Measurements from ENCODE around the gene MAZ. TPM values are rescaled to one million over a fixed set of nuclear protein-coding genes. Genes with fewer than 3 reads are reported as not detected.

MAZ gene
- total and polyA plus RNA-seq, 2 of the 13 experiments (the other 11 are each of a cell fraction or from before 2014, with no cell fraction given) = 203 to 277 TPM

- BruUV-seq (replicated peaks) = TSS peak; percentile 53
- Histone ChIP-seq H3K4me3 (replicated peaks in 1 of 3; ENCODE audit: insufficient read depth in 1 of 3, low read depth in 2 of 3, low read length in 3 of 3) (peak overlapping the region; percentile 63 to 85 (median 77)), H3K4me1 (ENCODE audit: insufficient read depth, low read length) (peaks cover 63% of the 10 kb centered on the region), H3K27me3 (ENCODE audit: control insufficient read depth in 1 of 2, insufficient read depth in 2 of 2, low read length in 2 of 2) (peaks cover 0 to 4% of the 10 kb centered on the region in 2 experiments; a peak in 2 of 5 replicates), H3K79me2 (ENCODE audit: insufficient read depth, low read length) (peaks cover 22% of the 10 kb centered on the region), H3K9ac (ENCODE audit: insufficient read depth, low read depth, low read length) (peak overlapping the region; percentile 78), H4K20me1 (ENCODE audit: insufficient read depth, low read length) (peaks cover 23% of the 10 kb centered on the region; the same call in 1 of the 2 replicates), H3K27ac (ENCODE audit: extremely low read length, insufficient read depth, low read length) (peak overlapping the region; percentile 77), H3K36me3 (replicated peaks in 1 of 2; ENCODE audit: control insufficient read depth in 1 of 2, insufficient read depth in 2 of 2, low read length in 2 of 2) (peaks cover 10 to 41% of the 10 kb centered on the region in 2 experiments), H2AFZ (ENCODE audit: low read length) (no peak overlapping the region), H3K4me2 (ENCODE audit: low read depth, low read length) (peak overlapping the region; percentile 88), H3K9me3 (ENCODE audit: low read length) (no peaks in the 10 kb centered on the region)
- intact Hi-C loops (cut with micrococcal nuclease; ENCODE audit: unreplicated experiment) (no loop called here), in situ Hi-C loops (cut with HindIII; ENCODE audit: extremely low pct_ligation_motif_present, low pct_unique_long_range_greater_than_20kb) (loop anchor here (25.0 kb wide), 1 partner anchor 855 kb away; the partner anchor contains the start of genes FBRS and PRR14)
- CTCF ChIA-PET (ENCODE audit: low intra/inter-chr PET ratio, low total read pairs) = interaction anchor here (1.8 kb wide), 1 partner anchor 41 kb away, joined by 5 read pairs; no protein-coding TSS in a partner anchor
- 2% methylated on average over 46 of the region's 69 CpGs for WGBS (ENCODE audit: low lambda C conversion rate)
- ATAC-seq = peak; percentile 2; the same call in 2 of the 3 replicates
- POLR2A ChIA-PET = interaction anchor here (0.8 to 3.7 kb wide), 23 partner anchors 10 to 258 kb away, joined by 3 to 80 read pairs (median 6); partner anchors contain the start of genes ALDOA, ASPHD1, CDIPT and KCTD13
- peak; percentile 69 for FAIRE-seq
- DNase-seq (ENCODE audit: low spot score) = peak; percentile 81
- TF ChIP-seq MTF2 (CRISPR knock-in tag; IDR thresholded peaks at IDR 0.05; ENCODE audit: borderline replicate concordance) = no peak; the same call in none of the 2 replicates
- TF ChIP-seq ZSCAN31 (CRISPR knock-in tag; IDR thresholded peaks at IDR 0.05; ENCODE audit: low read depth) = peak; percentile 97
- 0 out of 2 replicates have a peak, but pooled peaks have one; percentile 94 for TF ChIP-seq FOXO4 (CRISPR knock-in tag; conservative IDR thresholded peaks at IDR 0.05)
- TF ChIP-seq POLR2AphosphoS5 (IDR thresholded peaks at IDR 0.05; ENCODE audit: low read depth, low read length) = peak; percentile 44
- peak; percentile 95 for TF ChIP-seq ZNF792 (CRISPR knock-in tag; IDR thresholded peaks at IDR 0.05)
- TF ChIP-seq ESRRA (CRISPR knock-in tag; IDR thresholded peaks at IDR 0.05; ENCODE audit: low read depth) = peak; percentile 83
- peak; percentile 99; the same call in 1 of the 2 replicates for TF ChIP-seq ZNF33B (CRISPR knock-in tag; IDR thresholded peaks at IDR 0.05)
- TF ChIP-seq ZC3H4 (CRISPR knock-in tag; IDR thresholded peaks at IDR 0.05; ENCODE audit: borderline replicate concordance) = no peak; the same call in 1 of the 2 replicates
- TF ChIP-seq HHEX (CRISPR knock-in tag; IDR thresholded peaks at IDR 0.05) = no peak
- TF ChIP-seq ZNF75D (CRISPR knock-in tag; IDR thresholded peaks at IDR 0.05; ENCODE audit: borderline replicate concordance) = no peak
- TF ChIP-seq ZNF547 (CRISPR knock-in tag; IDR thresholded peaks at IDR 0.05) = peak; percentile 100
- peak; percentile 88 for TF ChIP-seq THRA (CRISPR knock-in tag; IDR thresholded peaks at IDR 0.05; ENCODE audit: borderline replicate concordance)
- peak; percentile 98 for TF ChIP-seq ZNF468 (CRISPR knock-in tag; IDR thresholded peaks at IDR 0.05)
- peak; percentile 86; the same call in 1 of the 2 replicates for TF ChIP-seq GFI1 (CRISPR knock-in tag; IDR thresholded peaks at IDR 0.05; ENCODE audit: borderline replicate concordance)
These were observed 1.3 kb downstream of the MAZ start for GRCh38 chr16:29807426-29808218.

Data from HepG2 (cell line).